Thoracic aorta (tissue), 2 donors: Measurements from ENCODE around the gene TAC4. TPM values are rescaled to one million over a fixed set of nuclear protein-coding genes. Genes with fewer than 3 reads are reported as not detected.

Experiments
- ATAC-seq: fragments of 150-250 bp; one replicate; pipeline ENCODE4 v1.8.0; 2017; ENCODE audit warnings: low read depth; ENCODE audit not compliant: insufficient number of reproducible peaks, low FRiP score
- DNase-seq: peaks from one replicate; pipeline ENCODE4 v3.0.0-alpha.2; 2020; ENCODE audit warnings: low spot score
- H3K27ac ChIP-seq, 2 donors: fragments of 200-600 bp; sonication (generic); 1 replicate in 1 of 2; 2 replicates in 1 of 2; pipeline ENCODE4 v1.5.1; 2016; ENCODE audit warnings: mild to moderate bottlenecking in 2 of 2, moderate library complexity in 2 of 2
- H3K27me3 ChIP-seq: fragments of 200-600 bp; sonication (generic); replicated peaks from 2 replicates; pipeline ENCODE4 v1.6.0; 2016; ENCODE audit warnings: mild to moderate bottlenecking; ENCODE audit not compliant: insufficient read depth
- H3K36me3 ChIP-seq: fragments of 200-600 bp; sonication (generic); one replicate; pipeline ENCODE4 v1.5.1; 2016
- H3K4me1 ChIP-seq, 2 donors: fragments of 200-600 bp; sonication (generic); 1 replicate in 1 of 2; 2 replicates in 1 of 2; pipeline versions ENCODE4 v1.5.1 to v1.6.0; 2016; ENCODE audit warnings: low read depth in 2 of 2, mild to moderate bottlenecking in 1 of 2; ENCODE audit not compliant: control insufficient read depth in 1 of 2
- H3K4me3 ChIP-seq: fragments of 200-600 bp; sonication (generic); 2 replicates; pipeline ENCODE4 v1.5.1; 2016; ENCODE audit warnings: mild to moderate bottlenecking
- H3K9me3 ChIP-seq: fragments of 200-600 bp; sonication (generic); 2 replicates; pipeline ENCODE4 v1.5.1; 2016
- CTCF ChIP-seq: fragments of 200-600 bp; sonication (generic); IDR thresholded peaks from one replicate; pipeline ENCODE4 v1.5.1; 2019; ENCODE audit warnings: antibody characterized with exemption
- total RNA-seq, 2 donors: library from RNA; depleted of rRNA; stranded (reverse); fragments of >200 nt; gene quantifications; one replicate each; pipeline versions ENCODE4 v1.1.0 to v1.2.3, GENCODE V29; 2016

TAC4 gene
- total RNA-seq, 2 donors from 2014 or later: not detected

- no peak for ATAC-seq
- TF ChIP-seq CTCF: peak; percentile 99
- no peaks in the 10 kb centered on the region for H3K36me3 ChIP-seq
- H3K9me3 ChIP-seq: no peaks in the 10 kb centered on the region
- H3K4me3 ChIP-seq: peak overlapping the region; percentile 34
- DNase-seq: no peak
- peaks cover 0 to 3% of the 10 kb centered on the region in 2 donors for H3K4me1 ChIP-seq
- peaks cover 6% of the 10 kb centered on the region for H3K27me3 ChIP-seq
- no peak overlapping the region for H3K27ac ChIP-seq
These were observed 32.6 kb upstream of the TAC4 start for GRCh38 chr17:49880291-49881053.

DNA sequence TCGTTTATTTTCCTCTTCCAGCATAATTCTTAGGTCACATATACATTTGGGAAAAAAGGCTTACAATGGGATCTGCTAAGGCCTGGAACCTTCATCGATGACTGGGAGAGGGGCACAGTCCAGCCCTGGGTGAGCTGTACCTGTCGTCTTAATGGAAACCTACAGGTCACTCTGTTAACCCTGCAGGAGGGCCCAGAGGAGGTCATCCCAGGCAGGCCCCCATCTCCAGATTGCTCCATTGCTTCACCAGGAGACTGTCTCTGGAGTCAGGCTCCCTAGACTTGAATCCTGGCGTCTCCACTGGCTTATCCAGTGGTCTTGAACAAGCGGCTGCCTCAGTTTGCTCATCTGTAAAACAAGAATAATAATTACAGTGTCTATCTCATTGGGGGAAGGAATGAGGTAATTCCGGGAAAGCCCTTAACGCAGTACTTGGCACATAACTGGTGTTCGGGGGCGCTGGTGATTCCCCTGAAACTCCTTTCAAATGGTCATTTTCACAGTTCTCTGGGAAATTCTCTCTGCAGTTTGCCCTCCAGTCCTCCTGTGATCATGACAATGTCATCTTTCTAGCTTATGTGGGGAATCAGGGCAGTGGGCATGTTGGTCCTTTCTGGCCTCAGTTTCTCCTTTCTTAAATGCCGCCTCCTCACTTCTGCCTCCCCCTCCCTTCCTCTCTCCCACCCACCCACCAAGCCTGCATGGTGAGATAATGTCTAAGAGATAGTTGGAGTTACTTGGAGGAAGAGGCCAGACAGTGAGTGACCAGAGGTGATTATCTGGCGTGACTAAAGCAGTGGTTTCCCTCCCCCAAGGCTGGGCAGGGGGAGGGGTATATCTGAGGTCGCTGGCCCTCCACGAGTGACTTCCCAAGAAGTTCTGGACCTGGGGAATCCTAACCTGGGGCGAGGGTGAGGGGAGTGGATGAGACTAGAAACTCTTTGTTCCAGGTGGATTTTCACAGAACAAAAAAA, 31.3 kb upstream of the TAC4 start:
- H3K4me3 ChIP-seq: no peak overlapping the region
- H3K27me3 ChIP-seq: peaks cover 6% of the 10 kb centered on the region
- peaks cover 0 to 3% of the 10 kb centered on the region in 2 donors for H3K4me1 ChIP-seq
- DNase-seq (no peak), ATAC-seq (no peak)
- H3K36me3 ChIP-seq: no peaks in the 10 kb centered on the region
- H3K27ac ChIP-seq: no peak overlapping the region
- no peak for TF ChIP-seq CTCF
- no peaks in the 10 kb centered on the region for H3K9me3 ChIP-seq

DNA sequence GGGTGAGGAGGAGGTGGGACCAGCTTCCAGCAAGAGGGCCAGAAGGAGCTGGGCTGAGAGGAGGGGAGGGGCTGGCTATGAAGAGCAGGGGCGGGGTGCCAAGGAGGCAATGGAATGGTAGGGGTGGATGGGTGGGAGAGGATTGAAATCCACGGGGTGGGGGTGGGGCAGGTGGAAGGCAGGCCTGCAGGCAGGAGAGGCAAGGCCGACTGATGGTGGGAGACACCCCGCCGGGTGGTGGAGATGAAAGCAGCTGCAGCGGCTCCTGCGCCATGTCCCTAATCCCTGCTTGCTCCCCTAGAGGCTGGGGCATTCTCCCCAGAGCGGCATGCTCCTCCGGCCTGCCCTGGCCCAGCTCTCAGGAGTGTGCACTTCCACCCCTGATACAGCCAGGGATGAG, 27.8 kb upstream of the TAC4 start:
- no peak for DNase-seq
- no peaks in the 10 kb centered on the region for H3K36me3 ChIP-seq
- H3K4me1 ChIP-seq: peaks cover 0 to 1% of the 10 kb centered on the region in 2 donors
- TF ChIP-seq CTCF: no peak
- peaks cover 2% of the 10 kb centered on the region for H3K27me3 ChIP-seq
- H3K27ac ChIP-seq: no peak overlapping the region
- H3K4me3 ChIP-seq: no peak overlapping the region
- no peak for ATAC-seq
- no peaks in the 10 kb centered on the region for H3K9me3 ChIP-seq

GRCh38 chr17:49874911-49875310, 27.0 kb upstream of the TAC4 start:
- Histone ChIP-seq H3K27ac (no peak overlapping the region), H3K36me3 (no peaks in the 10 kb centered on the region), H3K9me3 (no peaks in the 10 kb centered on the region), H3K4me1 (no peaks in the 10 kb centered on the region), H3K4me3 (no peak overlapping the region), H3K27me3 (no peaks in the 10 kb centered on the region)
- DNase-seq (no peak), ATAC-seq (no peak)
- no peak for TF ChIP-seq CTCF

GRCh38 chr17:49873926-49874325, 26.1 kb upstream of the TAC4 start:
- no peak for TF ChIP-seq CTCF
- Histone ChIP-seq H3K27me3 (no peaks in the 10 kb centered on the region), H3K9me3 (no peaks in the 10 kb centered on the region), H3K27ac (no peak overlapping the region), H3K4me3 (no peak overlapping the region), H3K36me3 (no peaks in the 10 kb centered on the region), H3K4me1 (no peaks in the 10 kb centered on the region)
- no peak for DNase-seq
- ATAC-seq: no peak
